Right lobe of liver (tissue), 4 donors: Measurements from ENCODE around the gene SNED1.

Experiments
- CTCF ChIP-seq, 4 donors: fragments of 200-600 bp in 3 of 4; fragments of 450-650 bp in 1 of 4; IDR thresholded peaks; one replicate each; pipeline versions ENCODE4 v1.5.1 to v1.8.0; 2016 to 2022; ENCODE audit warnings: antibody characterized with exemption in 4 of 4, mild to moderate bottlenecking in 2 of 4
- POLR2A ChIP-seq: fragments of 450-650 bp; IDR thresholded peaks from one replicate; pipeline ENCODE4 v1.6.1; 2017; ENCODE audit warnings: antibody characterized with exemption, mild to moderate bottlenecking
- donor health status: DM: no; HTN: no; CAD: no.
- donor health status: DM: no; HTN: no; CAD: no.
- donor health status: DM: no; HTN: yes; CAD: no.

DNA sequence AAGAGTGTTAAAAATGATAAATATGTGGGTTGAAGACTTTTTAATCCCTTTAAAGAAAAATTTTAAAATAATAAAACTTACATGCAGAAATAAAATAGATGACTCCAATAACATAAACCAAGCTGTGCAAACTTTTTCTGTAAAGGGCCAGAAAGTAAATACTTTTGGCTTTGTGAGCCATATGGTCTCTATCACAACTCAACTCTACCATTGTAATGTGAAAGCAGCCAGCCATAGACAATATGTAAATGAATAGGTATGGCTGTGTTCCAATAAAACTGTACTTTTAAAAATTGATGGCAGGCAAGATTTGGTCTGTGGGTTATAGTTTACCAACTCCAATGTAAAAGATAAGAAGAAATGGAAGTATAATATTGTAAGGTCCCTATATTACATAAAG is 45.2 kb downstream of the SNED1 start:
- TF ChIP-seq POLR2A (no peak), CTCF (IDR thresholded peaks at IDR 0.05) (no peak)
